ENCODE measurements around the gene NUTM2D.
"Not testable (repeated sequence)": the region's sequence is repeated elsewhere in the genome, so short reads cannot be mapped to it uniquely, and the experiment has no call there.

DNA sequence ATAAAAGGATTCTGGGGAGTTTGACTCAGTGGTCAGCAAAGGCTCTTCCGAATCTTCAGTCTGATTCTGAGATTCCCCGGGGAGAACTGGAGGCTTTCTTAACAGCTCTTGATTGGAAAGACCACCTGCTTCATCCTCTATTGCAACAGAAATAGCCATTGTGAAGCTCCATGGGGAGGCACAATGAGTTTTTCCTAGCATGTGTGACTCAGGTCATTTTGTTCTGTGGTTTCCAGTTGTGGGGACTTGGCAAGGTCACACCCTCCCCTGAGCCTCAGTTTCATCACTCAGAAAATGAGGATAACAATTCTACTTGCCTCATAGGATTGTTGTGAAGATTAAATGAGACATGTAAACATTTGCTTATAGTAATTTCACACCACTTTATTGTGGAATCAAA is 38.7 kb downstream of the NUTM2D start:
- TF ChIP-seq, protein P1, sequence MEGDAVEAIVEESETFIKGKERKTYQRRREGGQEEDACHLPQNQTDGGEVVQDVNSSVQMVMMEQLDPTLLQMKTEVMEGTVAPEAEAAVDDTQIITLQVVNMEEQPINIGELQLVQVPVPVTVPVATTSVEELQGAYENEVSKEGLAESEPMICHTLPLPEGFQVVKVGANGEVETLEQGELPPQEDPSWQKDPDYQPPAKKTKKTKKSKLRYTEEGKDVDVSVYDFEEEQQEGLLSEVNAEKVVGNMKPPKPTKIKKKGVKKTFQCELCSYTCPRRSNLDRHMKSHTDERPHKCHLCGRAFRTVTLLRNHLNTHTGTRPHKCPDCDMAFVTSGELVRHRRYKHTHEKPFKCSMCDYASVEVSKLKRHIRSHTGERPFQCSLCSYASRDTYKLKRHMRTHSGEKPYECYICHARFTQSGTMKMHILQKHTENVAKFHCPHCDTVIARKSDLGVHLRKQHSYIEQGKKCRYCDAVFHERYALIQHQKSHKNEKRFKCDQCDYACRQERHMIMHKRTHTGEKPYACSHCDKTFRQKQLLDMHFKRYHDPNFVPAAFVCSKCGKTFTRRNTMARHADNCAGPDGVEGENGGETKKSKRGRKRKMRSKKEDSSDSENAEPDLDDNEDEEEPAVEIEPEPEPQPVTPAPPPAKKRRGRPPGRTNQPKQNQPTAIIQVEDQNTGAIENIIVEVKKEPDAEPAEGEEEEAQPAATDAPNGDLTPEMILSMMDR (optimal IDR thresholded peaks at IDR 0.05 in 1 of 3, IDR thresholded peaks at IDR 0.05 in 1 of 3, conservative IDR thresholded peaks at IDR 0.05 in 1 of 3; ENCODE audit: extremely low read depth in 1 of 3, insufficient read depth in 2 of 3, low read length in 3 of 3), result not testable (repeated sequence)
- TF ChIP-seq EZH2 (IDR thresholded peaks at IDR 0.05; ENCODE audit: low read length), result not testable (repeated sequence)

Measured in keratinocyte (primary cell).